ENCODE measurements around the gene ECPAS. TPM values are rescaled to one million over a fixed set of nuclear protein-coding genes. Genes with fewer than 3 reads are reported as not detected.
"Not testable (repeated sequence)": the region's sequence is repeated elsewhere in the genome, so short reads cannot be mapped to it uniquely, and the experiment has no call there.

ECPAS gene
- total RNA-seq, 2 donors from 2014 or later, result 54.7 to 65.5 TPM

DNA sequence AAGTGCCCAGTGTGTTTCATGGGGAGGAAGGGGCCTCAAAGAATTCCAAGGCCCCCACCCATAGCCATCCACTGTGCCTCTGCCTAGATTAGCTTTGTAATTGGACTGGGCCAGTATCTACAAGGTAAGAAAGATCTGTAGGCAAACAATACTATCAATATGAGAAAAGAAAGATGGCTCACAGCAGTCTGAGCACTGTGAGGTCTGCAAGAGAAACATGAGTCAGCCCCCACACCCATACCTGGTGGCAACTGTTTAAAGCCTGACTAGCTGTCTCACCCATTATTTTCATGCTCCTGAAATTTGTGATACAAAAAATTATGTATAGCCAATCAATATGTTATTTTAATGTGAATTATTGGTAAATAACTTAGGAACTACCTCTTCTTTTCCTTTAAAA lies 30.8 kb upstream of the ECPAS start:
- peaks cover 9% of the 10 kb centered on the region for H3K9me3 ChIP-seq (ENCODE audit: control insufficient read depth, low read length)
- H3K4me1 Mint-ChIP-seq, result no peaks in the 10 kb centered on the region
- no peak overlapping the region for H3K9ac ChIP-seq (ENCODE audit: extremely low read depth, low read length, poor library complexity, severe bottlenecking)
- H3K36me3 ChIP-seq (ENCODE audit: control insufficient read depth, insufficient read depth, low read length), result no peaks in the 10 kb centered on the region
- H3K27me3 Mint-ChIP-seq (ENCODE audit: insufficient read depth), result no peaks in the 10 kb centered on the region
- H3K4me3 Mint-ChIP-seq, result no peak overlapping the region
- H3K9me3 Mint-ChIP-seq, result peaks cover 31% of the 10 kb centered on the region
- no peak overlapping the region for H3K4me3 ChIP-seq (ENCODE audit: low read length)
- H3K27me3 ChIP-seq (ENCODE audit: control insufficient read depth, insufficient read depth, low read length, poor library complexity, severe bottlenecking), result no peaks in the 10 kb centered on the region
- no peak for TF ChIP-seq CTCF (conservative IDR thresholded peaks at IDR 0.05)
- no peak overlapping the region for H3K27ac Mint-ChIP-seq
- H3K36me3 Mint-ChIP-seq (ENCODE audit: low read depth), result peaks cover 2% of the 10 kb centered on the region
- no peak for DNase-seq
- H3K27ac ChIP-seq (ENCODE audit: low read depth, low read length), result no peak overlapping the region
- no peaks in the 10 kb centered on the region for H3K4me1 ChIP-seq (ENCODE audit: control insufficient read depth, insufficient read depth, low read length)

DNA sequence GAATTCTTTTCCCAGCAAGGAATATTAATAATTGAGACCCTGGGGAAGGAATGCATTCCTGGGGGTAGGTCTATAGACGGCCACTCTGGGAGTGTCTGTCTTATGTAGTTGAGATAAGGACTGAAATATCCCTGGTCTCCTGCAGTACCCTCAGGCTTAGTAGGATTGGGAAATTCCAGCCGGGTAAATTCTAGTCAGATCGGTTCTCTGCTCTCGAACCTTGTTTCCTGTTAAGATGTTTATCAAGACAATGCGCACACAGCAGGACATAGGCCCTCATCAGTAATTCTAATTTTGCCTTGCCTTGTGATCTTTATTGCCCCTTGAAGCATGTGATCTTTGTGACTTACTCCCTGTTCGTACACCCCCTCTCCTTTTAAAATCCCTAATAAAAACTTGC lies 27.4 kb upstream of the ECPAS start:
- peaks cover 39% of the 10 kb centered on the region for H3K9me3 Mint-ChIP-seq
- not testable (repeated sequence) for H3K27ac Mint-ChIP-seq; H3K27ac ChIP-seq (ENCODE audit: low read depth, low read length); H3K36me3 ChIP-seq (ENCODE audit: control insufficient read depth, insufficient read depth, low read length); H3K4me1 ChIP-seq (ENCODE audit: control insufficient read depth, insufficient read depth, low read length); H3K36me3 Mint-ChIP-seq (ENCODE audit: low read depth); H3K4me3 ChIP-seq (ENCODE audit: low read length); H3K27me3 ChIP-seq (ENCODE audit: control insufficient read depth, insufficient read depth, low read length, poor library complexity, severe bottlenecking); DNase-seq; H3K27me3 Mint-ChIP-seq (ENCODE audit: insufficient read depth); H3K9me3 ChIP-seq (ENCODE audit: control insufficient read depth, low read length); H3K4me3 Mint-ChIP-seq; H3K9ac ChIP-seq (ENCODE audit: extremely low read depth, low read length, poor library complexity, severe bottlenecking); H3K4me1 Mint-ChIP-seq
- 86 to 89% methylated on average over 6 of the region's 6 CpGs for WGBS, 2 experiments (ENCODE audit: insufficient coverage in 1 of 2, insufficient read length in 1 of 2)

DNA sequence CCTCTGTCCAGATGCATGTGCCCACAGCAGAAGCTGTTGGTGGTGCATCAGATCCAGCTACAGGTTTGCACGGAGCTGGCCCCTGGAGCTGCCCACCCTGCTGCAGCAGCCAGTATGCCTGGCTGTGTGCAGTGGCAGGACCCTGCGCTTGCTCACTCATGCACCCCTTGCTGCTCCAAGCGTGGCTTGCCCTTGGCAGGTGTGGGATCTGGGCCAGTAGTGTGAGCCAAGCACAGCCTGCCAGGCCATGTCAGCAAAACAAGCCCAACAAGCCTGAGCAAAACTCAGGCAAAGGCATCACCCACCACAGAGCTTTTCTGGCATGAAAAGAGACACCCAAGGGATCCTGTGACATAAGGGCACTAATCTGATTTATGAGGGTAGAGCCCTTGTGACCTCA lies 18.3 kb upstream of the ECPAS start:
- no peak overlapping the region for H3K4me3 Mint-ChIP-seq
- Histone ChIP-seq H3K4me1 (ENCODE audit: control insufficient read depth, insufficient read depth, low read length) (no peaks in the 10 kb centered on the region), H3K27me3 (ENCODE audit: control insufficient read depth, insufficient read depth, low read length, poor library complexity, severe bottlenecking) (peaks cover 6% of the 10 kb centered on the region), H3K4me3 (ENCODE audit: low read length) (no peak overlapping the region), H3K9me3 (ENCODE audit: control insufficient read depth, low read length) (no peaks in the 10 kb centered on the region), H3K9ac (ENCODE audit: extremely low read depth, low read length, poor library complexity, severe bottlenecking) (no peak overlapping the region), H3K36me3 (ENCODE audit: control insufficient read depth, insufficient read depth, low read length) (no peaks in the 10 kb centered on the region), H3K27ac (ENCODE audit: low read depth, low read length) (no peak overlapping the region)
- WGBS, 2 experiments (ENCODE audit: insufficient coverage in 1 of 2, insufficient read length in 1 of 2), result 94 to 96% methylated on average over 3 of the region's 3 CpGs
- DNase-seq, result no peak
- no peaks in the 10 kb centered on the region for H3K4me1 Mint-ChIP-seq
- H3K27ac Mint-ChIP-seq, result no peak overlapping the region
- H3K9me3 Mint-ChIP-seq, result no peaks in the 10 kb centered on the region
- no peak for TF ChIP-seq CTCF (conservative IDR thresholded peaks at IDR 0.05)
- peaks cover 2% of the 10 kb centered on the region for H3K27me3 Mint-ChIP-seq (ENCODE audit: insufficient read depth)
- H3K36me3 Mint-ChIP-seq (ENCODE audit: low read depth), result no peaks in the 10 kb centered on the region

GRCh38 chr9:111501648-111502047 lies 17.5 kb upstream of the ECPAS start:
- Mint-ChIP-seq H3K4me3 (no peak overlapping the region), H3K27me3 (ENCODE audit: insufficient read depth) (peaks cover 2% of the 10 kb centered on the region), H3K36me3 (ENCODE audit: low read depth) (no peaks in the 10 kb centered on the region), H3K9me3 (no peaks in the 10 kb centered on the region), H3K4me1 (no peaks in the 10 kb centered on the region), H3K27ac (no peak overlapping the region)
- TF ChIP-seq CTCF (conservative IDR thresholded peaks at IDR 0.05), result no peak
- 76 to 91% methylated on average over 2 to 6 of the region's 6 CpGs for WGBS, 2 experiments (ENCODE audit: insufficient coverage in 1 of 2, insufficient read length in 1 of 2)
- Histone ChIP-seq H3K27me3 (ENCODE audit: control insufficient read depth, insufficient read depth, low read length, poor library complexity, severe bottlenecking) (peaks cover 6% of the 10 kb centered on the region), H3K27ac (ENCODE audit: low read depth, low read length) (no peak overlapping the region), H3K4me3 (ENCODE audit: low read length) (no peak overlapping the region), H3K9me3 (ENCODE audit: control insufficient read depth, low read length) (no peaks in the 10 kb centered on the region), H3K9ac (ENCODE audit: extremely low read depth, low read length, poor library complexity, severe bottlenecking) (no peak overlapping the region), H3K36me3 (ENCODE audit: control insufficient read depth, insufficient read depth, low read length) (no peaks in the 10 kb centered on the region), H3K4me1 (ENCODE audit: control insufficient read depth, insufficient read depth, low read length) (no peaks in the 10 kb centered on the region)
- no peak for DNase-seq
